Activated CD4-positive, alpha-beta T cell treated with anti-CD3 and anti-CD28 coated beads, Interleukin-2, amount 10 ng/mL, durations not matched to agents 7 days and 5 days (primary cell): ENCODE data around the gene ZNF764. TPM values are rescaled to one million over a fixed set of nuclear protein-coding genes. Genes with fewer than 3 reads are reported as not detected.

ENCODE experiments used
- CTCF ChIA-PET: fragments of 350-600 bp; sonication (Branson Sonifier 250); formaldehyde crosslinking; loops from one replicate; lab custom pipeline; 2021; ENCODE audit warnings: antibody characterized with exemption; lab: Charles Lee
- POLR2A ChIA-PET: fragments of 350-600 bp; sonication (Branson Sonifier 250); formaldehyde crosslinking; loops from one replicate; lab custom pipeline; 2021; ENCODE audit warnings: antibody characterized with exemption; lab: Charles Lee
- DNase-seq: peaks from one replicate; pipeline ENCODE4 v3.0.0-alpha.2; 2020
- H3K27ac Mint-ChIP-seq: one replicate; pipeline ENCODE4 v1.8.0; 2021; ENCODE audit warnings: mild to moderate bottlenecking, moderate library complexity, mixed read lengths
- H3K27me3 Mint-ChIP-seq: one replicate; pipeline ENCODE4 v1.8.0; 2021; ENCODE audit warnings: mixed read lengths
- H3K36me3 Mint-ChIP-seq: one replicate; pipeline ENCODE4 v1.8.0; 2021; ENCODE audit warnings: low read depth, mixed read lengths
- H3K4me1 Mint-ChIP-seq: one replicate; pipeline ENCODE4 v1.8.0; 2021; ENCODE audit warnings: mixed read lengths
- H3K4me3 Mint-ChIP-seq: one replicate; pipeline ENCODE4 v1.8.0; 2021; ENCODE audit warnings: mild to moderate bottlenecking, moderate library complexity, mixed read lengths
- H3K9me3 Mint-ChIP-seq: one replicate; pipeline ENCODE4 v1.8.0; 2021; ENCODE audit warnings: mixed read lengths
- microRNA-seq: library from miRNA; unstranded; fragments of <30 nt; microRNA quantifications from one replicate; pipeline ENCODE4 v1.2.0, GENCODE V29; 2021; ENCODE audit warnings: borderline microRNAs expressed, borderline replicate concordance
- total RNA-seq, 2 experiments: library from RNA; stranded (reverse); gene quantifications; one replicate each; pipeline ENCODE4 v1.2.3, GENCODE V29; 2021

Gene ZNF764
- total RNA-seq, 2 experiments from 2014 or later: 17.5 to 18.2 TPM

DNA sequence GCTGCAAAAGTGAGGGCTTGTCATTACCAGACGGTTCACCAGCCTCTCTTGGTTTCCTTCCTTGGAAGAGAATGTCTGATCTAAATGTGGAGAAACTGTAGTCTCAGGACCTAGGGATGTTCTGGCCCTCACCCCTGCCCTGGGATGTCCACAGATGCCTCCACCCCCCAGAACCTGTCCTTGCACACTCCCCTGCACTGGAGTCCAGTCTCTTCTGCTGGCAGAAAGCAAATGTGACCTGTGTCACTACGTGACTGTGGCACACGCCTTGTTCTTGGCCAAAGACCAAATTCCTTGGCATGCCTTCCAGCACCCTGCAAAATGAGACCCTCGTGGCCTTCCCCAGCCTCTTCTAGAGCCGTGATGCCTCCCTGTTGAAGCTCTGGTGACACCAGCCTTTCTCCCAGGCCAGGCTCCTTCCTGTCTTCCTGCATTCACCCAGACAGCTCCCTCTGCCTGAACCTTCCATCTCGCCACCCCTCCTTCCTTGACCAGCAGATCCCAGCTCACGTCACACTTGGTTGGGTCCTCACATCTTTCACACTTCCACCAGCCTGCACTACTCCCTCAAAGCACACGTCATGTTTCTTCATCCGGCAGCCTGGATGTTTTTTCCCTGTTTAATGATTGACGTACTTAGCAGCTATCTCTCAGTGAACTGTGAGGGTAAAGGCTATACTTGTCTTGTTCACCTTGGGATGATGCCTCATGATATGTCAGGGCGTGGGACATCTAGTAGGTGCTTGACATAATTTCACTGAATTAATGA is 36.1 kb downstream of the ZNF764 start:
- POLR2A ChIA-PET: interaction anchor here (0.5 kb wide), 1 partner anchor 76 kb away, joined by 3 read pairs; no protein-coding TSS in a partner anchor
- H3K9me3 Mint-ChIP-seq: no peaks in the 10 kb centered on the region
- H3K4me3 Mint-ChIP-seq: no peak overlapping the region
- H3K36me3 Mint-ChIP-seq: peaks cover 42% of the 10 kb centered on the region
- H3K4me1 Mint-ChIP-seq: peaks cover 25% of the 10 kb centered on the region
- no peaks in the 10 kb centered on the region for H3K27me3 Mint-ChIP-seq
- CTCF ChIA-PET: interaction anchor here (0.8 to 1.5 kb wide), 4 partner anchors 31 to 172 kb away, joined by 3 read pairs; no protein-coding TSS in a partner anchor
- DNase-seq: no peak
- no peak overlapping the region for H3K27ac Mint-ChIP-seq

DNA sequence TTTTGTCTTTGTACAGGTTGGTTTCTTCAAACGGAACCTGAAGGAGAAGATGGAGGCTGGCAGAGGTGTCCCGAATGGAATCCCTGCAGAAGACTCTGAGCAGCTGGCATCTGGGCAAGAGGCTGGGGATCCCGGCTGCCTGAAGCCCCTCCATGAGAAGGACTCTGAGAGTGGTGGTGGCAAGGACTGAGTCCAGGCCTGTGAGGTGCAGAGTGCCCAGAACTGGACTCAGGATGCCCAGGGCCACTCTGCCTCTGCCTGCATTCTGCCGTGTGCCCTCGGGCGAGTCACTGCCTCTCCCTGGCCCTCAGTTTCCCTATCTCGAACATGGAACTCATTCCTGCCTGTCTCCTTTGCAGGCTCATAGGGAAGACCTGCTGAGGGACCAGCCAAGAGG is 36.7 kb downstream of the ZNF764 start:
- peaks cover 27% of the 10 kb centered on the region for H3K4me1 Mint-ChIP-seq
- peak overlapping the region; percentile 9 for H3K27ac Mint-ChIP-seq
- no peak overlapping the region for H3K4me3 Mint-ChIP-seq
- H3K27me3 Mint-ChIP-seq: no peaks in the 10 kb centered on the region
- ChIA-PET CTCF (no interaction called here), POLR2A (no interaction called here)
- no peaks in the 10 kb centered on the region for H3K9me3 Mint-ChIP-seq
- H3K36me3 Mint-ChIP-seq: peaks cover 48% of the 10 kb centered on the region
- DNase-seq: no peak

DNA sequence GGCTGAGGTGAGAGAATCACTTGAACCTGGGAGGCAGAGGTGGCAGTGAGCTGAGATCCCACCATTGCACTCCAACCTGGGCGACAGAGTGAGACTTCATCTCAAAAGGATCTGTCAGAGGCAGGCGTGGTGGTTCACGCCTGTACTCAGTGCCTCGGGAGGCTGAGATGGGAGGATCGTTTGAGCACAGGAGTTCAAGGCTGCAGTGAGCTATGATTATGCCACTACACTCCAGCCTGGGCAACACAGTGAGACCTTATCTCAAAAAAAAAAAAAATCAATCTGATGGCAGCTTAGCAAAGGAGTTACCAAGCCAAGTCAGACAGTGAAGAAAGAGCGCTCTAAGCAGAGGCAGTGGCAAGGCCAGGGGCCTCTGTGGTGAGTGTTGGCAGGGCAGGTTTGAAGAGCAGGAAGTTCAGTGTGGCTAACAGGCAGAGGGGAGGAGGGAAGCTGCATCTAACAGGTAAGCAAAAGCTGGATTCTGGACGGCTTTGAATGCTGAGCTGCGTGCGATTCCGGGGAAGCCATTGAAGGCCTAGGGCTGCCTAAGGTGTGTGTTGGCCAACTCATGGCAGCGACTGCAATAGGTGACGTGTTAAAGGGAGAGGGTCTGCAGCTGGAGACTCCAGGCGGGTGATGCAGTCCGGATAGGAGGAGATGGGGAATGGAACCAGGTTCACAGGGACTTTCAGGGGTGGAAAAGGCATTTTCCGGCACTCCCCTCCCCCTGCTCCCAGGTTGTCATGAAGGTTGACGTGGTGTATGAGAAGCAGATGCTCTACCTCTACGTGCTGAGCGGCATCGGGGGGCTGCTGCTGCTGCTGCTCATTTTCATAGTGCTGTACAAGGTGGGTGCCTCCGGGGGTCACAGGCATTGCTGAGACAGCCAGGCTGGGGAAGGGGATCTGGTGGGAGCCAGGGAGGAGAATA is 38.8 kb downstream of the ZNF764 start:
- Mint-ChIP-seq H3K36me3 (peaks cover 65% of the 10 kb centered on the region), H3K4me1 (peaks cover 22% of the 10 kb centered on the region), H3K27me3 (no peaks in the 10 kb centered on the region), H3K9me3 (no peaks in the 10 kb centered on the region), H3K27ac (peak overlapping the region; percentile 33), H3K4me3 (no peak overlapping the region)
- ChIA-PET CTCF (interaction anchor here (0.8 to 1.2 kb wide), 4 partner anchors 9 to 139 kb away, joined by 3 to 4 read pairs (median 3); partner anchors contain the start of gene FBRS), POLR2A (interaction anchor here (0.6 kb wide), 1 partner anchor 44 kb away, joined by 3 read pairs; no protein-coding TSS in a partner anchor)
- DNase-seq: no peak

DNA sequence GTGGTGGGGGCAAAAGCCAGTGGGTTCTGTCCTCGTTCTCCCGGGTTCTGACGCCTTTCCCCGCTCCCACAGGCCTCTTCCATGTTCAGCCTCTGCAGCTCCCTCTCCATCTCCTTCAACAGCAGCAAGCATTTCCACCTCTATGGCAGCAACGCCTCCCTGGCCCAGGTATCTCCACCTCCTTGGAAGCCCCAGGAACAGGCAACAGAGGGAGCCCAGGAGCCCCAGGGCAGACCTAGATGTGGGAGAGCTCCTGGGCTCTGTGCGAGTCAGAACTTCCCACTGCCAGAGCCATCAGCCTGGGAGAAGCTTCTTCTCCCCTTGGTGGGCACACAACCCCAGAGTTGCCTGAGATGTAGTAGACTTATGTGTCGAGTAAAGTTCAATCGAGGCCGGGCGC is 39.6 kb downstream of the ZNF764 start:
- peaks cover 70% of the 10 kb centered on the region for H3K36me3 Mint-ChIP-seq
- CTCF ChIA-PET: interaction anchor here (0.8 to 1.2 kb wide), 4 partner anchors 8 to 140 kb away, joined by 3 to 4 read pairs (median 3); partner anchors contain the start of gene FBRS
- no peak overlapping the region for H3K4me3 Mint-ChIP-seq
- no peak for DNase-seq
- H3K27ac Mint-ChIP-seq: peak overlapping the region; percentile 50
- no peaks in the 10 kb centered on the region for H3K9me3 Mint-ChIP-seq
- H3K27me3 Mint-ChIP-seq: no peaks in the 10 kb centered on the region
- H3K4me1 Mint-ChIP-seq: peaks cover 22% of the 10 kb centered on the region
- POLR2A ChIA-PET: no interaction called here

DNA sequence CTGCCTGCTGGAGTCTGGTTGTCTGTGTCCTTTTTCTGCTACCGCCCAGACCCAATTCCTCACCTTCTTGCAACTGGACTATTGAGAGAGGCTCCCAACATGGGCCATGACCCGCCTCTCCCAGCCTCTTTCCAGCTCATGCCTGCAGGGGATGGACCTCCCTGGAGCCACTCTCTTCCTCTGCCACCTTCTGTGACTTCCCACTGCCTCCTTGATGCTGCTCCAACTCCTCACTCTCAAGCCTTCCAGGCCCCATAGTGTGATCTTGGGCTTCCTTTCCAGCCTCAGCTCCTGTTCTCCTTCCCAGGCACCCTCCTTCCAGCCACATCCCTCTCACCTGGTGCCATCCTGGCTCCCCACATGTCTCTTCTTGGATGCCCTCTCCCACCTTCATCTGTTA is 42.9 kb downstream of the ZNF764 start:
- no peak overlapping the region for H3K4me3 Mint-ChIP-seq
- H3K4me1 Mint-ChIP-seq: peaks cover 28% of the 10 kb centered on the region
- no peak for DNase-seq
- no peaks in the 10 kb centered on the region for H3K9me3 Mint-ChIP-seq
- ChIA-PET CTCF (interaction anchor here (1.3 to 1.4 kb wide), 3 partner anchors 9 to 17 kb away, joined by 3 to 4 read pairs (median 4); no protein-coding TSS in a partner anchor), POLR2A (interaction anchor here (0.7 kb wide), 1 partner anchor 245 kb away, joined by 3 read pairs; no protein-coding TSS in a partner anchor)
- peaks cover 86% of the 10 kb centered on the region for H3K36me3 Mint-ChIP-seq
- no peaks in the 10 kb centered on the region for H3K27me3 Mint-ChIP-seq
- peak overlapping the region; percentile 14 for H3K27ac Mint-ChIP-seq

DNA sequence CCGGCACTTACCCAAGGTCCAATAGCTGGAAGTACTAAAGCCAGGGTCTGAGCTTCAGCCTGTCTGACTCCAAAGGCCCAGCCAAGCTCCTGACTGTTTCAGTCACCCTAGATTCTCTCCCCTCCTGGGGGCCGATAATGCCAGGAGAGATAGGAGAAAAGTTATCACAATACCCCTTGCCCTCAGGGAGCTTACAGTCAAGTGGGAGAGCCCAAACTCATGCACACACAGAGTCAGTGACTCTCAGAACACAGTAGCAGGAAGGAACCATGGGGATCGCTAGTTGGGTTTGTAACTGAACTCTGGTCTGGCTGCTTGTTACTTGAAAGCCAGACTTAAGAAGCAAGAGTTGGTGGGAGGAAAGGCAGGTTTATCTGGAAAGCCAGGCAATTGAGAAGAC is 46.7 kb downstream of the ZNF764 start:
- no peak for DNase-seq
- peaks cover 9% of the 10 kb centered on the region for H3K4me1 Mint-ChIP-seq
- peaks cover 71% of the 10 kb centered on the region for H3K36me3 Mint-ChIP-seq
- H3K27ac Mint-ChIP-seq: no peak overlapping the region
- ChIA-PET POLR2A (interaction anchor here (0.6 kb wide), 1 partner anchor 14 kb away, joined by 4 read pairs; no protein-coding TSS in a partner anchor), CTCF (interaction anchor here (0.6 to 2.2 kb wide), 5 partner anchors 10 to 87 kb away, joined by 3 to 17 read pairs (median 3); no protein-coding TSS in a partner anchor)
- H3K4me3 Mint-ChIP-seq: no peak overlapping the region
- no peaks in the 10 kb centered on the region for H3K9me3 Mint-ChIP-seq
- no peaks in the 10 kb centered on the region for H3K27me3 Mint-ChIP-seq

DNA sequence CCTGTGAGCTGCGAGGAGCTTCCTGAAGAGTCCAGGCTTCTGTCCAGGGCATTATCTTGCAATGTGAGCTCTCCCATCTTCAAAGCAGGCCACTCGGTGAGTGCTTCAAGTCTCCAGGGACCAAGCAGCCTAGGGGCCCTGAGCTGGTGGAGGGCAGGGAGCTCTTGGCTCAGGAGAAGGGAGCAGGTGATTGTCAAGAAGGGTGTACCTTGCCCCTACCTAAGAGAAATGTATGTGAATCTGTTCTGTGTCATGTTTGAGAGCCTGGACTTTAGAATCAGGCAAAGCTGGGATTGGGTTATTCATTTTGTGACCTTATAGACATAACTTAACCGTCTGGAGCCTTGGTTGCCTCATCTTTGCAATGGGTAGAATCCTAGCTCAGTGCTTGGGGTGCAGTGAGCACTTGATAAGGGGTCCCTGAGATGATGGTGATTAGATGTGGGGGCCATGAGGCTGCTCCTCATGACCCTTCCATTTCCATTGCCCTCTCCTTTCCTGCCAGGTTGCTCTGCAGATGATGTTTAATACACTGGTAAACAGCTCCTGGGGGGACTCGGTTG is 47.7 kb downstream of the ZNF764 start:
- Mint-ChIP-seq H3K4me1 (peaks cover 10% of the 10 kb centered on the region), H3K36me3 (peaks cover 69% of the 10 kb centered on the region)
- POLR2A ChIA-PET: no interaction called here

DNA sequence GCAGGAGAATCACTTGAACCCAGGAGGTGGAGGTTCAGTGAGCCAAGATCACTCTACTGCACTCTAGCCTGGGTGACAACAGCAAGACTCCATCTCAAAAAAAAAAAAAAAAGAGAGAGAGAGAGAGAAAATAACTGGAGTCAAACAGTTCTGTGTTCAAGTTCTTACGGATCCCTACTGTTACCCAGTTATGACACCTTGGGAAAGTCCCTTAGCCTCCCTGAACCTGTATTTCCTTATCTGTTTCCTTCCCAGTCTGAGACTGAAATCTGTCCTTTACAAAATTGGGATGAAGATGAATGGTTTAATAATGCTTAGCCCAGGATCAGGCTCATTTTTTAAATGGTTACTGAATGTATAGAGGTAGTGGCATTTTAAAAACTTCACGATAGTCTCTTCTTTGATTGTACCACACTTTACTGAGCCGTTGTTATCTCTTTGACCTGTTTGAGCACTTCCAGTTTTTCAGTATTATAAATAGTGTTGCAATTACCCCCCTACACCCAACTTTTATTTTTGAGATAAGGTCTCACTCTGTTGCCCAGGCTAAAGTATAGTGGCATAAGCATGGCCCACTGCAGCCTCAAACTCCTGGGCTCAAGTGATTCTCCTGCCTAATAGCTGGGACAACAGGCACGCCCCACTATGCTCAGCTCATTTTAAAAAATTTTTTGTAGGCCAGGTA is 49.0 kb downstream of the ZNF764 start:
- ChIA-PET CTCF (interaction anchor here (0.8 to 2.4 kb wide), 4 partner anchors 10 to 100 kb away, joined by 3 to 8 read pairs (median 3); no protein-coding TSS in a partner anchor), POLR2A (interaction anchor here (0.7 kb wide), 2 partner anchors 62 to 84 kb away, joined by 3 read pairs; partner anchors contain the start of gene ZNF688)
- no peak for DNase-seq
- H3K36me3 Mint-ChIP-seq: peaks cover 68% of the 10 kb centered on the region
- H3K4me3 Mint-ChIP-seq: no peak overlapping the region
- H3K9me3 Mint-ChIP-seq: no peaks in the 10 kb centered on the region
- peaks cover 13% of the 10 kb centered on the region for H3K4me1 Mint-ChIP-seq
- no peaks in the 10 kb centered on the region for H3K27me3 Mint-ChIP-seq
- no peak overlapping the region for H3K27ac Mint-ChIP-seq

More for the DNA sequence above, 47.7 kb downstream of the ZNF764 start:
- no peak overlapping the region for H3K4me3 Mint-ChIP-seq
- DNase-seq: no peak
- no peaks in the 10 kb centered on the region for H3K27me3 Mint-ChIP-seq
- H3K27ac Mint-ChIP-seq: peak overlapping the region; percentile 7
- H3K9me3 Mint-ChIP-seq: no peaks in the 10 kb centered on the region
- CTCF ChIA-PET: interaction anchor here (0.6 to 2.4 kb wide), 11 partner anchors 9 to 216 kb away, joined by 3 to 17 read pairs (median 3); partner anchors contain the start of gene DCTPP1

Small RNA genes lying within 50 kb of the gene (microRNA-seq; reads per million reads assigned to microRNA genes)
- 226 reads per million, percentile 78 among the genes with 10 or more reads in this experiment for gene MIR4518

Other genes starting within 250 kb of the ZNF764 start
- gene CD2BP2, start 203.1 kb downstream of the ZNF764 start, total RNA-seq: 10 to 100 TPM; 51.8 to 65.0 TPM
- gene TBC1D10B, start 187.9 kb downstream of the ZNF764 start, total RNA-seq: 10 to 100 TPM; 63.9 to 69.9 TPM
- not detected for gene MYL11, start 183.6 kb downstream of the ZNF764 start, total RNA-seq
- 100 to 1,000 TPM; 383 to 413 TPM for gene SEPTIN1, start 175.8 kb downstream of the ZNF764 start, total RNA-seq
- gene ZNF48, start 163.0 kb downstream of the ZNF764 start, total RNA-seq: 10 to 100 TPM; 13.7 to 13.9 TPM
- 1 to 10 TPM; 3.4 to 3.7 TPM for gene ZNF771, start 150.8 kb downstream of the ZNF764 start, total RNA-seq
- gene DCTPP1, start 128.3 kb downstream of the ZNF764 start, total RNA-seq: 10 to 100 TPM; 48.4 to 51.4 TPM
- gene SEPHS2, start 112.5 kb downstream of the ZNF764 start, total RNA-seq: 10 to 100 TPM; 52.2 to 58.9 TPM
- gene ITGAL, start 85.6 kb downstream of the ZNF764 start, total RNA-seq: 100 to 1,000 TPM; 521 to 598 TPM
- 1 to 10 TPM; 1.9 to 2.6 TPM for gene ZNF768, start 31.8 kb downstream of the ZNF764 start, total RNA-seq
- 10 to 100 TPM; 10.4 to 11.8 TPM for gene ZNF747, start 23.5 kb downstream of the ZNF764 start, total RNA-seq
- gene ZNF688, start 13.3 kb upstream of the ZNF764 start, total RNA-seq: 10 to 100 TPM; 13.3 to 13.8 TPM
- gene ZNF785, start 27.3 kb upstream of the ZNF764 start, total RNA-seq: 10 to 100 TPM; 17.0 to 18.3 TPM
- 10 to 100 TPM; 12.8 to 13.8 TPM for gene ZNF689, start 52.0 kb upstream of the ZNF764 start, total RNA-seq
- gene PRR14, start 92.6 kb upstream of the ZNF764 start, total RNA-seq: 10 to 100 TPM; 78.6 to 80.1 TPM
- 100 to 1,000 TPM in 1 of 2 experiments, 10 to 100 TPM in 1; 88.9 to 109 TPM for gene FBRS, start 100.1 kb upstream of the ZNF764 start, total RNA-seq
- gene SRCAP, start 140.8 kb upstream of the ZNF764 start, total RNA-seq: 10 to 100 TPM; 81.7 to 86.1 TPM
- 10 to 100 TPM; 41.1 to 43.4 TPM for gene PHKG2, start 190.1 kb upstream of the ZNF764 start, total RNA-seq
- gene CFAP119, start 203.7 kb upstream of the ZNF764 start, total RNA-seq: 1 to 10 TPM; 2.2 to 3.0 TPM
- 100 to 1,000 TPM in 1 of 2 experiments, 10 to 100 TPM in 1; 81.9 to 101 TPM for gene RNF40, start 203.9 kb upstream of the ZNF764 start, total RNA-seq
- gene ZNF629, start 228.8 kb upstream of the ZNF764 start, total RNA-seq: 1 to 10 TPM; 1.4 TPM